ENCODE data around the gene LYAR.

Gene LYAR, protein sequence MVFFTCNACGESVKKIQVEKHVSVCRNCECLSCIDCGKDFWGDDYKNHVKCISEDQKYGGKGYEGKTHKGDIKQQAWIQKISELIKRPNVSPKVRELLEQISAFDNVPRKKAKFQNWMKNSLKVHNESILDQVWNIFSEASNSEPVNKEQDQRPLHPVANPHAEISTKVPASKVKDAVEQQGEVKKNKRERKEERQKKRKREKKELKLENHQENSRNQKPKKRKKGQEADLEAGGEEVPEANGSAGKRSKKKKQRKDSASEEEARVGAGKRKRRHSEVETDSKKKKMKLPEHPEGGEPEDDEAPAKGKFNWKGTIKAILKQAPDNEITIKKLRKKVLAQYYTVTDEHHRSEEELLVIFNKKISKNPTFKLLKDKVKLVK

DNA sequence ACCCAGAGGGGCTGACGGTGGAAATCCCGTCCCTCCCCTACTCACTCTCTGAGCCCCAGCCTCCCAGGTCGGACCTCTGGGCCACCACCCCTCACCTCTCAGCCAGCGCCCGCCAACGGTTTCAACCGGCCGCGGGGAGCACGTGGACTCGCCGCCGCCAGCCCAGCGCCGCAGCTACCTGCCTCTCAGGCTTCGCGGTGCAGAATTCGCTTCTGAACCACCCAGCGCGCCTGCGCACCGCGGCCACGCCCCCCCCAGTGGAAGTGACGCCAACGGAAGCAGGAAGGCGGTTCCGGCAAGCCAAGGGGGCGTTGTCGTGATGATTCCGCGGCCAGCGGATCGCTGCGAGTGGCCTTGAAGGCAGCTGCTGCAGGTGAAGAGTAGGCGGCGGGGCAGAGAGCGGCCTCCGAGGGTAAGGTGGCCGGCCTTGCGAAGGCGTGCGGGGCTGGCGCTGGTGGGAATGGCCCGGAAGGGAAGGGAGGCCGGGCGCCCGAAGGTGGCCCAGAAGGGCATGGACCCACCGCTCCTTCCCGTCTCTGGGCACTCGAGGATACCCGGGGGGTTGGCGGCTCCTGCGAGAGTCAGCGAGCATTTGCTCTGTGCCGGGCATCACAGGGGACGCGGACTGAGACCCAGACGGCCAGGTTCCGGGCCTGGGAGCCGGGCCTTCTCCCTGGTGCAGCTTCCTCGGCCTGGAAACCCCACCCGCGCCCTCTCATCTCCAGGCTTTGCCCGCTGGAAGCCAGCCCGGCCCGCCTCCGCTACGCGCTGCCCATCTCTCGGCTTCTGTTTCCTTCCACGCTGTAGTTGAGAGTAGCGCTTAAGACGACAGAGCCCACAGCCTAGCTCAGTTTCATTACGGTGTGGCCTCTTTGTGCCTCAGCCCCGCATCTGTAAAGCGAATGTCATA lies at the start of gene LYAR, which contains the start of gene ZBTB49:
Gene LYAR, minus strand, starts transcription at position 214 of the 910 bp plus-strand sequence. CDS start 6,412 bp downstream, outside the sequence.
Gene ZBTB49, plus strand, starts transcription at position 311 of the 910 bp plus-strand sequence. CDS start 9,695 bp downstream, outside the sequence.
- peak; percentile 94 for DNase-seq

DNA sequence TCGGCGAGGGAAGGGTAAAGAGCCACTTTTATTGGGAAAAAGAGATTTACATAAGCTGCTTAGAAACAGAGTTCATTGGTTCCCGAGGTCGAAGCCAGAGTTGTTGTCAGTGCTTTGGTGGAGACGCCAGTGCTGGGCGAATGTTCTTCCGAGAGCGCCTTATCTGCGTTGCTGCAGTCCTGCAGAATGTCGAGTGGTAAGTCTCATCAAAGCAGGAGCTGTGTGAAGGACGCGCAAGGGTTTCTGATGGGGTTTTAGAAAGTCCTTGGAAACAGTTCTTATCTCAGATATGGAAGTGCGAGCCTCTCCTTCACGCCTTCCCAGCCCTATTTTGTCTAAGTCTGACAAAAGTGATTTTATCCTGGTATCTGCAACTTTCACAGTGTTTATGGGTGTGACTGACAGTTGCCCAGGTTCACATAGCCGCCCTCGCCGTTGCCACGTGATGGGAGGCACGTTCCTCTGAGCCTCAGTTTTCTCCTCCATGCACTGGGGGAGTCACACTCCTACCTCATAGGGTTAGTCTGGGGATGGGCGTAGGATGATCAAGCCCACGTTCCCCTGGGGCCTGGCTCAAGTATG lies 49.6 kb upstream of the LYAR start:
- no peak for DNase-seq

DNA sequence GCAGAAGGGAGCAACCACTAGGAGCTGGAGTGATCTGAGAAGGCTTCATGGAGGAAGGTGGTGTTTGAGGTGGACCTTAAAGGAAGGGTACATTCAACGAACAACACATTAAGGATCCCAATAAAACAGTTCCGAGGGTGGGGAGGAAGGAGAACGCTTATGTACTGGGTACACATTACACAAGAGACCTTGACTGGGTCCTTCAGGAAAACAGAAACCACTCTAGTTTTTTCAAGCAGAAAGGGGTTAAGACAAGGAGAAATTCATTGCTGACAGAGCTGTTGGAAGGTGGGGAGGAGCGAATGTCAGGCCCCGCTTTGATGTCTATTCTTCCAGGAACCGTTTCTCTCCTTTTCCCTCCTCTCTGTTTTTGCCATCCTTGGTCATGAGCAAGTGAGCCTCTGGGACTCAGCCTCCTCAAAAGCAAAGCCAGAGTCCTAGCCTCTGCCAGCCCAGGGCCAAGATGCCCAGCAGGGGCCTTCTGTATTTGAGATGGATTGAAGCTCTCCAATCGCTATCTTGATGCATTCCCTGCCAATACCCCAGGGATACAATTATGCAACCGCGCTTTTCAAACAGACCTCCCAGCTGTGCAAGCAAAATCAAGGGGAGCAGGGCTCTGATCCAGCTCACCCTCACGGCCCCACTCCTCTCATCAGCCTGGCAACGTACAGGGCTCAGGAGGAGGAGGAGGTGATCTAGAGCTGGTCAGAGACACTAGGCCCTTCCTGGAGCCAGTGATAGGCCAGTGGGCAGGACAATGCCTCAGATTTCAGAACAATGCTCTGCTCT lies 48.5 kb upstream of the LYAR start:
- DNase-seq, result no peak

DNA sequence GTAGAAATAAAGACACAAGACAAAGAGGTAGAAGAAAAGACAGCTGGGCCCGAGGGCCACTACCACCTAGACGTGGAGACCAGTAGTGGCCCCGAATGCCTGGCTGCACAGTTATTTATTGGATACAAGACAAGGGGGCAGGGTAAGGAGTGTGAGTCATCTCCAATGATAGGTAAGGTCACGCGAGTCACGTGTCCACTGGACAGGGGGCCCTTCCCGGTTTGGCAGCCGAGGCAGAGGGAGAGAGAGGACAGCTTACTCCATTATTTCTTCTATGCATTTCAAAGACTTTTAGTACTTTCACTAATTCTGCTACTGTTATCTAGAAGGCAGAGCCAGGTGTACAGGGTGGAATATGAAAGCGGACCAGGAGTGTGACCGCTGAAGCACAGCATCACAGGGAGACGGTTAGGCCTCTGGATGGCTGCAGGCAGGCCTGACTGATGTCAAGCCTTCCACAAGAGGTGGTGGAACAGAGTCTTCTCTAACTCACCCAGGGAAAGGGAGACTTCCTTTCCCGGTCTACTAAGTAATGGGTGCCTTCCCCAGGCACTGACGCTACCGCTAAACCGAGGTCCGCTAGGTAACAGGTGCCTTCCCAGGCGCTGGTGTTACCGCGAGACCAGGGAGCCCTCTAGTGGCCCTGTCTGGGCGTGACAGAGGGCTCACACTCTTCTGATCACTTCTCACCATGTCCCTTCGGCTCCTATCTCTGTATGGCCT lies 45.0 kb upstream of the LYAR start:
- peak; percentile 69 for DNase-seq

DNA sequence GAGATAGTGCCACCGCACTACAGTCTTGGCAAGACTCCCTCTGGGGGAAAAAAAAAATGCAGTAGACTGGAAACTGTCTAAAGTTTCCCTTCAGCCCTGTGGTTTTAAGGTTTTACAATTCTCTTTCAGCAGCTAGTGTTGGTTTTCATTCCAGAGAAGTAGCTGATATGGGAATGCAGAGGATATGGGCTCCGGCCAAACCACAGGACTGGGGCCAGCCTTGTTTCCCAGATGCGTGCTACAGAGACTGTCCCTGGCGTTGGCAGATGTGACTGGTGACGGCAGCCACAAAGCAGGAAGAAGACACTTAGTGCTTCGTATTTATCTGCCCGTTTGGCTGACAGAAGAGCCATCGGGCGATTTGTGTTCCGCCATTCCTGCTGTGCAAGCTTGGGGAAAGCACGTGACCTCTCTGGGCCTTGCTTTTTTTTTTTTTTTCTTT lies 43.3 kb upstream of the LYAR start:
- DNase-seq, result no peak

DNA sequence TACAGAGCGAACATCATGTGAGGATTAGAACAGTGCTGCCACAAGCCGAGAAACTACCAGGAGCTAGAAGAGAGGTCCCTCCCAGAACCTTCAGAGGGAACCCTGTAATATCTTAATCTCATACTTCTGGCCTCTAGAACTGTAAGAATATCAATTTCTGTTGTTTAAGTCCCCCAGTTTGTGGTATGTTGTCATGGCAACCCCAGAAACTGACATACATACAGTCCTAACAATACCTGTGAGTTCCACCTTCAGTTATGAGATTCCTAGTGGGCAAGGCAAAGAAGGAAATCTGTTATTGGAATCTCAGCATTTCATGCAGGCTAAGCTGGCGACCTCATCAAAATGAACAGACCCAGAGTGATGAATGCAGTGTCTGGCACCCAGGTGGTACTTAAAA lies 42.6 kb upstream of the LYAR start:
- no peak for DNase-seq

DNA sequence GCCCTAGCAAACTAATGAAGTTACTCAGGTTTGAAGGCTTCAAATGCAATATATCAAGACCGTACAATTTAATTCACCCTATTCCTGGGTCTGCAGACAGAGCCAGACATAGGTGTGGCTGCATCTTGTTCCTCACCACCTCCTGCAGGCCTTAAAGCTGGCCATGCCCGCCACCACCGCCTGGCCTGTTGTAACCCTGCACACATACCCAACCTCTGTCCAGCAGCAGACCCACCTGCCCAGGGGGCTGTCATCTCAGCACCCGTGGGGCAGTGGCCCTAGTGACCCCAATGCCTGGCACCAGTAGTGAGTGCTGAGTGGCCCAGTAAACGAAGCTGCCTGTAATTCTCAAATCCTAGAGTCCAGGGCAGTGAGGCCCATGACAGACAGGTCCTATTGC lies 40.8 kb upstream of the LYAR start:
- no peak for DNase-seq

DNA sequence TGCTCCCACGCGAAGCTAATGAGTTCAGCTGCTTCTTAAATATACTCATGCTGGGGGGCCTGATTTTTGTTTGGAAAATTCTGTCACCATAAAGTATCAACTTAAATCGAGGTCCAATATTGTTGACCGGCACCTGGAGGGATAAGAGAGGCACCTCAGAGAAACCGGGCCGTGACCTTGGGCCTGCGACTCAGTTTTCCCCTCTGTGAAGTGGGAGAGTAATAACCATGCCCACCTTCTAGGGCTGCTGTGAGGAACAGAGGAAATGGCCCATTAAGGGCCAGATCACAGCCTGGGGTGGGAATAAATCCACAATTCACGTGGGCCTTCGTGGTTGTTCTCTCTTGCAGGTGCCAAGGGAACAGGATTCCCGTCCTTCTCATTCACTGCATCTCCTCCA lies 39.5 kb upstream of the LYAR start:
- DNase-seq, result no peak

DNA sequence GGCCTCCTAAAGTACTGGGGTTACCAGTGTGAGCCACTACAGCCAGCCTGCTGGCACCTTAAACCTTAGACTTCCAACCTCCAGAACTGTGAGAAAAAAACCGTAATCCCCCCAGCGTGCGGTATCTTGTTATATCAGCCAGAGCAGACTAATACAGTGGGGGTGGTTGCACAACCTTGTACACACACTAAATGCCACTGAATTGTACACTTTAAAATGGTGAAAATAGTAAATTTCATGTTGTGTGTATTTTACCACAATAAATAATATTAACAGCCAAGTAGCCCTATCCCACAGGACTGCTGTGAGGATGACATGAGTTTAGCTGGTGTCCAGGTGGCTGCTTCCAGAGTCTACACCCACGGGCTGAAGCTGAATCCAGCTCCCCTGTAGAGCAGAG lies 38.9 kb upstream of the LYAR start:
- DNase-seq, result no peak

DNA sequence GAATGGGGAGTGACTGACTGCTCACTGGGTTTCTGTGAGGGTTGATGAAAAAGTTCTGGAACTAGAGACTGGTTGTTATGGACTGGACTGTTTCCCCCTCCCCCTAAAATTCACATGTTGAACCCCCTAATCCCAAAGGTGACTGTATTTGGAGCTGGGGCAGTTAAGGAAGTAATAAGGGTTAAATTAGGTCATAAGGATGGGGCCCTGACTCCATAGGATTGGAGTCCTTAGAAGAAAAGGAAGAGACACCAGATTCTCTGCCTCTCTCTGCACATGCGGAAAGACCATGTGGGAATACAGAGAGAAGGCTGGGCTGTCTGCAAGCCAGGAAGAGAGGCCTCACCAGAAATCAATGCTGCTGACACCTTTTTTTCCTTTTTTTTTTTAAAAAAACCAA lies 38.3 kb upstream of the LYAR start:
- no peak for DNase-seq

DNA sequence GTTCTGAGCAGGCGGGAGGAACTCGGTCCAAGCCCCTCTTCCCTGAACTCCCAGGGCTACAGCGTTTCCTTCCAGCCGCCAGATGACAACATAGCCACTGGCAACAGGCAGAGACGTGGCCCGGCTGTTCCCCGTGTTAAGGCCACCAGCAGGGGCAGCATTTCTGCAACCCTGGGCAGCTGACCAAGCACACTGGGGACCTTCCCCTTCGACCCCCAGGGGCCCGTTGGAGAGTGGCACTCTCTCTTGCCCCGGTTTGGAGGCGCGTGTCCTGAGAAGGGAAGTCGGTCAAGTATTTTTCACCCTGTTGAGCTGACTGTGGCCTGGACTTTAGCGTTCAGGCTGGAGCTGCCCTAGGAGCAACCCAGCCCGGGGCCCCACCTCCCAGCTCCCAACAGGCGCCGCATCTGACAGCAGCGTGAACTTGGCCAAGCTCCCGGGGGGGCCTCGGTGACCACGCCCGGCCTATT lies 37.7 kb upstream of the LYAR start:
- DNase-seq, result no peak

DNA sequence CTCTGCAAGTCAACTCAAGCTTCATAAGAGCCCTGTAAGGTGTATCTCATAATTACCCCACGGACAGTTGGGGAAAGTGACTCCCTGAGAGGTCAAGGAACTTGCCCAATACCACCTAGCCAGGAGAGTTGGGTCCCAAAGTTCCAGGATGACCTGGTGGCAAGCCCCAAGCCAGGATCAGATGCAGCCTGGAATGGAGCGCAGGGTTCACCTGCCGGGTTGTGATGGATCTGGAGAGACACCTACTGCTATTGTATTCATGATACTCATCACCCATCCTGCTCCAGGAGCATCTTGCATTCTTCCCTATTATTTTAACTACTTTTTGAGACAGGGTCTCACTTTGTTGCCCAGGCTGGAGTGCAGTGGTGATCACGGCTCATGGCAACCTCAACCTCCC lies 36.2 kb upstream of the LYAR start:
- DNase-seq, result no peak

DNA sequence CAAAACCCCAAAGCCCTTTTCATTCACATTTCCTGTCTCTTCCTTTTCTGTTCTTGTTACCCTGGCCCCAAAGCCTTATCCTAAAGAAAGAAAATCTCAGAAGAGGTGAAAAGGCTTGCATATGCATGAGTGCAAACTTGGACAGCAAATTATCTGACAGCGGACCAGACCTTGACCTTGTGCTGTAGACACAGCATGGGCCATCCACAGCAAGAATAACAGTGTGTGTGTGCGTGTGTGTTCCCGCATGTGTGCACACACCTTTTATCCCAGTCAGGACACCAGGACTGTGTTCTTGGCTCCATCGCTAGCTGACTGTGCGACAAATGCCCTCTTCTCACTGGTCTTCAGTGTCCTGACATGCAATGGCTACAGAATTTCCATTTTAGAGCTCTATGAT lies 35.4 kb upstream of the LYAR start:
- DNase-seq, result no peak

DNA sequence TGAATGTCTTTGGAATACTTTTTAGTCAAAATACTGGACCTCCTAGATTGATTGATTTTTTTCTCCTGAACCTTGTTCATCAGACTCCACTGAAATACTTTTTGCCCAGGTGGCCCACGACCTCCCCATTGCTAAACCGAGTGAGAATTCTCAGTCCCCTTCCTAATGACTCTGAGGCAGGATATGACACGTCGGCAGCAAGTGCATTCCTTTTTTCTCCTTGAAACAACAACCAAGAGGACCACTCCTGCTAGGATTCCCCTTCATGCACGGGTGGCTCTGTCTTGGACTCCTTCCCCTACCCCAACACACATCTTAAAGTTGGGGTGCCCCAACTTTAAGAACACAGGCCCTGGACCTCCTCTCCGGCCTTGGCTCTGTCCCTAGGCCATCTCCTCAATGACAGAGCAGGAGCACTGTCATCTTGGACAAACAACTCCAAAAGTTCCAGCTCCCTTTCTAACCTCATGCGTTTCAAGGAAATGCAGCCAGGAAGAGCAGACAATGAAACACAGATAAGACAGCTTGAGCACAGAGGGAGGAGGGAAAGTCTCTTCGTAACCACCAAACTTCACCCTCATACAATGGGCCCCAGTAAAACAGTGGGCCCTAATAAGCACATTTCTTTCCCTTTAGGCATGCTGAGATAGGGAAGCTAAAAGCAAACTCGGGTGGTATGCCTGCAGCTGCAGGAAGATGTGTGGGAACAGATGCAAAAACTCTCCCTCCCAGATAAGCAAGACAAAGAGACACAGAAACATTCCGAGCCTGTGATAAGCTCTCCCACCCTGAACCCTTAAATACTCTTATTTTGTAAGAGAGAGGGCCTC lies 34.0 kb upstream of the LYAR start:
- no peak for DNase-seq

DNA sequence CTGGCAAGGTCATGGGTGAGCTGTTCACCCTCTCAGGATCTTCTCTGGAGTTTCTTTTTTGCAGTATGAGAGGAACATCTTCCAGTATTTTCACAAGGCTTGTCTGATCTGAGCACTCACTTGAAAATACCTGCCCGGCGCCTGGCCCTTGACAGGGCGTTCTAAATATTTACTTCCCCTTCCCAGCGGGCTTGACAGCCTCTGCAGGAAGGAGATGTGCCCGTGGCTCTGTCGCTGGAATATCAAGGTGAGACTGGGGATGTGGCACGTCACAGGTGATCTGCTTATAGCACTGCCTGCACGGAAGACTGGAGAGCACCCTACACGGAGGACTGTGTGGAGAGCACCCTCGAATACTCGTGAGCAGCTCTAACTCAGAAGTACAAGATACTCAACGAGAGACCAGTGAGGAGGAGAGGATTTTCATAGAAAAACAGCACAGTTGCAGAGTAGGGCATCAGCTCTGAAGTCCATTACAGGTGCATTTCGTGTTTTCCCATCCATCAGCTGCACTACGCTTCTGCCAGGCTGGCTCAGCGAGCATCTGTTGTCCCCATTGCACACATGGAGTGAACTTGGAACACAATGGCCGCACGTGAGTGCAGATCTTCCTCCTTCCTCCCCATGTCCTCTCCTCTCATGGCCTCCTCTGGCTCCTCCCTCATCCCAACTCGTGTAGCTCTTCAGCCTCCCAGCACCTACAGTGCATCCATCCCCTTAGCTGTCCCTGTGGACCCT lies 32.2 kb upstream of the LYAR start:
- DNase-seq, result no peak

DNA sequence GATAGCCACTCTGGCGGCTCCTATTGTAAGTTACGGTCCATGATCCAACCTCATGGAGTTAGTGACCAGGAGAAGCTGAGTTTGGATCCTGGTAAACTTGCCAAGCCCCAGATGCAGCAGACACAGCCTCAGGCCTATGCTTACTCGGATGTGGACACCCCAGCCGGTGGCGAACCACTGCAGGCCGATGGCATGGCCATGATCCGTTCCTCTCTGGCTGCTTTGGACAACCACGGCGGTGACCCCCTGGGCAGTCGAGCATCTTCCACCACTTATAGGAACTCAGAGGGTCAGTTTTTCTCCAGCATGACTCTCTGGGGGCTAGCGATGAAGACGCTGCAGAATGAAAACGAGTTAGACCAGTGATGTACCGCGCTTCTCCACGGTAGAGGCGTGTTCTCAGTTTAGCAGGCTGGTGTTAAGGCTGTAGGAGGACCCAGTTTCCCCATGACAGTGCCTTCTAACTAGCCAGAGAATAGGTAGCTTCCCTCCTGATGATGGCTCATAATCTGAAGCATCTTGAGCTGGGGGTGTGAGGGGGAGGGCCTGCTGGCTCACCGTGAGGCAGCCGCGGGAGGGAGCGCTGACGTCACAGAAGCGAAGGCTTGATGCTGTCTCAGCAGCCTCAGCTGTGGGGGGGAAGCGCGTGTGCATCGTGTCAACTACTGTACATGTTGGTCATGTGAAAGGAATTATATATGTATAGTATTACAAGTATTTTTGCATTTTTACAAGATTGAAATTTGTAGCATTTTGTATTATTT lies 31.2 kb upstream of the LYAR start:
- DNase-seq, result no peak

DNA sequence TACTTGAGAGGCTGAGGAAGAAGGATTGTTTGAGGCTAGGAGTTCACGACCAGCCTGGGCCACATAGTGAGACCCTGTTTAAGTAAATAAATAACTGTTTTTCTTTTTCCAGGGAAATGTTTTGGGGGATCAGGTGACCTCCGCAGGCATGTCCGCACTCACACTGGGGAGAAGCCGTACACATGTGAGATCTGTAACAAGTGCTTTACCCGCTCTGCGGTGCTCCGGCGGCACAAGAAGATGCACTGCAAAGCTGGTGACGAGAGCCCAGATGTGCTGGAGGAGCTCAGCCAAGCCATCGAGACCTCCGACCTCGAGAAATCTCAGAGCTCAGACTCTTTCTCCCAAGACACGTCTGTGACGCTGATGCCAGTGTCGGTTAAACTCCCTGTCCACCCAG lies 30.6 kb upstream of the LYAR start:
- DNase-seq, result no peak

DNA sequence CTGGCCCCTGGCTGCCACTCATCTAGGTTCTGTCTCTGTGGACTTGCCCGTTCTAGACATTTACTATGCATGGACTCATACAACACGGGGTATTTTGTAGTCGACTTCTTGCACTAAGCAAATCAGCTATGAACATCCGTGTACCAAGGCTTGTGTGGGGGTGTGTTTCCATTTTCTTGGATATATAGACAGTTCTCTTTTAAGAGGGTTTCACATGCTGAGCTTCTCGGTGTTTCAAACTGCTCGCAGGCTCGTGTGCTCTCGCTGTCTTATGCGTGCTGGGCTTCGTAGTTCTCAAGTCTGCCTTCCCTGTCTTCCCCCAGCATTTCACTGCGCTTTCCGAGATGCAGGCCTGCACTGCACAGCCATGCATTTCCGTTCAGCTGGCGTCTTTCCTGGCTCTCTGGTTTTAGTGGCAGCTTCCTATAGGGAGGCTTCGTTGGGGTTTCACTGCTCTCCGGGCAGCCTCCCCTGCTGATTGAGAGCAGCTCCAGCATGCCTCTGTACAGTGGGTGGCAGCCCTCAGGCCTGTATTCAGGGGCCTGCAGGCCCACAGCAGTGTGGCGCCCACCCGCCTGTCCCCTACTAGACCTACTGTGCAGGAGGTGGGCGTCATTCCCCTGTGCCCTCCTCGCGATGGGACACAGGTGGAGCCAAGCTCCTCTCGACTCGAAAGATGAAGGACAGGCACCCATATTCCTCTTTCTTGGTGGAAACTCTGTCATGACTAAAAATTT lies 27.7 kb upstream of the LYAR start:
- no peak for DNase-seq

DNA sequence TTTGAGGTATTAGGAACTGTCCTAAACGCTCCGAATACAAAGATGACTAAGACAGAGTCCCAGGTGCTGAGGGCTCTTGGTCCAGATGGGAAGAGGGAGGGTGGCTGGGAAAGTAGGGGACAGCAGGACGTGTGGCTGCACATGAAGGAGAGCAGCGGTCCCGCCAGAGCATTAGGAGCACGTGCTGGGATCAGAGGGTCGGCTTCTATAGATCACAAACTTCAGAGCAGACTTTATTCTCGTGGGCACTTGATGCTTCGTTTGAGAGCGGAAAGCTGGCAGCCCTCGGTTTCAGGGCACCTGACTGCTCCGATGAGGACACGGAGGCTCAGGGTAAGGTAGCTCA lies 26.2 kb upstream of the LYAR start:
- no peak for DNase-seq
